ENCODE measurements around the gene DNAJB8. TPM values are rescaled to one million over a fixed set of nuclear protein-coding genes. Genes with fewer than 3 reads are reported as not detected.

DNAJB8 gene
- total and polyA plus RNA-seq, 9 of the 15 experiments (the other 6 are each of a cell fraction or from before 2014, with no cell fraction given) = not detected

- 0 out of 2 replicates have a peak, but pooled peaks have one; percentile 11 for TF ChIP-seq NCOA1 (IDR thresholded peaks at IDR 0.05; ENCODE audit: low read depth)
- 0 out of 4 replicates have a peak, but pooled peaks of 1 of the 2 experiments have one; percentile 21 for TF ChIP-seq FOXK2 (conservative IDR thresholded peaks at IDR 0.05 in 1 of 2, IDR thresholded peaks at IDR 0.05 in 1 of 2; ENCODE audit: low read depth in 2 of 2)
- TF ChIP-seq ZNF316 (IDR thresholded peaks at IDR 0.05) = peak; percentile 18; the same call in 1 of the 2 replicates
- TF ChIP-seq PHB2 (IDR thresholded peaks at IDR 0.05; ENCODE audit: low read depth) = no peak
- no peak for TF ChIP-seq ZBTB33 (CRISPR knock-in tag; IDR thresholded peaks at IDR 0.05)
- peak; percentile 70; the same call in 1 of the 2 replicates for TF ChIP-seq ZBTB7A (IDR thresholded peaks at IDR 0.05; ENCODE audit: borderline replicate concordance, control insufficient read depth, low read depth, low read length)
- no peak for TF ChIP-seq SMAD4 (CRISPR knock-in tag; conservative IDR thresholded peaks at IDR 0.05)
- TF ChIP-seq HES1 (IDR thresholded peaks at IDR 0.05; ENCODE audit: low read depth) = 0 out of 2 replicates have a peak, but pooled peaks have one; percentile 28
- no peak for TF ChIP-seq HNRNPL (IDR thresholded peaks at IDR 0.05; ENCODE audit: low read depth, low read length)
- peak; percentile 69 for TF ChIP-seq POLR2H (tag; IDR thresholded peaks at IDR 0.05; ENCODE audit: low read depth)
- no peak for TF ChIP-seq E2F4 (CRISPR knock-in tag; IDR thresholded peaks at IDR 0.05; ENCODE audit: low read depth)
- 0 out of 2 replicates have a peak, but pooled peaks have one; percentile 43 for TF ChIP-seq AFF4 (CRISPR knock-in tag; IDR thresholded peaks at IDR 0.05)
- no peak for TF ChIP-seq NR1H2 (CRISPR knock-in tag; IDR thresholded peaks at IDR 0.05)
- peak; percentile 82 for TF ChIP-seq CBFA2T3 (IDR thresholded peaks at IDR 0.05)
- TF ChIP-seq ZNF354B (CRISPR knock-in tag; IDR thresholded peaks at IDR 0.05) = no peak
- TF ChIP-seq SMAD2 (IDR thresholded peaks at IDR 0.05; ENCODE audit: low read depth, low read length) = no peak
Measured at GRCh38 chr3:128482666-128483656, 16.3 kb upstream of the DNAJB8 start (continued).

Measured in K562 (cell line).